GM06990 (cell line): Measurements from ENCODE around the gene SLC8B1.

Experiments
- DNase-seq: peaks from one replicate; pipeline ENCODE4 v3.0.0-alpha.2; 2011; ENCODE audit not compliant: insufficient read length; ENCODE audit errors: extremely low read depth
- H3K27me3 ChIP-seq: replicated peaks from 2 replicates; pipeline ENCODE4 v1.6.0; 2011; ENCODE audit warnings: low read length; ENCODE audit not compliant: control insufficient read depth, insufficient read depth
- H3K36me3 ChIP-seq: 2 replicates; pipeline ENCODE4 v1.5.1; 2011; ENCODE audit warnings: low read length; ENCODE audit not compliant: control insufficient read depth, insufficient read depth
- H3K4me3 ChIP-seq: replicated peaks from 2 replicates; pipeline ENCODE4 v1.5.1; 2011; ENCODE audit warnings: low read depth, mild to moderate bottlenecking, control low read depth, low read length
- CTCF ChIP-seq: IDR thresholded peaks from 2 replicates; pipeline ENCODE4 v1.5.1; 2011; ENCODE audit warnings: low read length, control low read depth, mild to moderate bottlenecking, inconsistent platforms; ENCODE audit not compliant: insufficient read depth, poor library complexity, severe bottlenecking

Gene SLC8B1

GRCh38 chr12:113326775-113327395, 8.0 kb downstream of the SLC8B1 start:
- no peaks in the 10 kb centered on the region for H3K36me3 ChIP-seq
- no peak for DNase-seq
- H3K4me3 ChIP-seq: no peak overlapping the region
- TF ChIP-seq CTCF: no peak
- no peaks in the 10 kb centered on the region for H3K27me3 ChIP-seq

GRCh38 chr12:113325916-113326315, 9.0 kb downstream of the SLC8B1 start:
- DNase-seq: no peak
- no peaks in the 10 kb centered on the region for H3K27me3 ChIP-seq
- H3K4me3 ChIP-seq: no peak overlapping the region
- no peak for TF ChIP-seq CTCF
- no peaks in the 10 kb centered on the region for H3K36me3 ChIP-seq

- H3K4me3 ChIP-seq: no peak overlapping the region
- no peak for DNase-seq
- no peaks in the 10 kb centered on the region for H3K27me3 ChIP-seq
- H3K36me3 ChIP-seq: 0 out of 2 replicates have a peak, but pooled peaks cover 1% of the 10 kb centered on the region
- no peak for TF ChIP-seq CTCF
Measured at GRCh38 chr12:113322343-113322742, 12.6 kb downstream of the SLC8B1 start.

- H3K36me3 ChIP-seq: 0 out of 2 replicates have a peak, but pooled peaks cover 1% of the 10 kb centered on the region
- no peaks in the 10 kb centered on the region for H3K27me3 ChIP-seq
- no peak for DNase-seq
- TF ChIP-seq CTCF: no peak
- H3K4me3 ChIP-seq: no peak overlapping the region
Measured at GRCh38 chr12:113320401-113320800, 14.5 kb downstream of the SLC8B1 start.

- no peak for DNase-seq
- H3K4me3 ChIP-seq: no peak overlapping the region
- no peaks in the 10 kb centered on the region for H3K27me3 ChIP-seq
- TF ChIP-seq CTCF: no peak
- 0 out of 2 replicates have a peak, but pooled peaks cover 1% of the 10 kb centered on the region for H3K36me3 ChIP-seq
Measured at GRCh38 chr12:113318900-113319628, 15.8 kb downstream of the SLC8B1 start.
